HL-60 (cell line): ENCODE data around the gene CEP95.
"Not testable (repeated sequence)": the region's sequence is repeated elsewhere in the genome, so short reads cannot be mapped to it uniquely, and the experiment has no call there.

Experiments used
- DNase-seq, 2 experiments: peaks; one replicate each; pipeline ENCODE4 v3.0.0-alpha.2; 2010 to 2020; ENCODE audit warnings: low read depth in 1 of 2, low spot score in 1 of 2
- H3K27ac ChIP-seq: fragments of 250-450 bp; sonication (Bioruptor Pico); replicated peaks from 2 replicates; pipeline ENCODE4 v1.5.1; 2020; ENCODE audit warnings: mild to moderate bottlenecking, moderate library complexity
- H3K27me3 ChIP-seq: fragments of 250-450 bp; sonication (Bioruptor Pico); 2 replicates; pipeline ENCODE4 v1.5.1; 2021; ENCODE audit warnings: mild to moderate bottlenecking, moderate library complexity; ENCODE audit not compliant: insufficient read depth, poor library complexity, severe bottlenecking
- H3K4me3 ChIP-seq: replicated peaks from 2 replicates; pipeline ENCODE4 v1.5.1; 2011; ENCODE audit warnings: mild to moderate bottlenecking, control low read depth, low read length; ENCODE audit not compliant: insufficient read depth
- GABPA ChIP-seq: IDR thresholded peaks from 2 replicates; pipeline ENCODE4 v1.6.1; 2012; ENCODE audit warnings: low read depth
- POLR2AphosphoS5 ChIP-seq: IDR thresholded peaks from 2 replicates; pipeline ENCODE4 v1.6.1; 2012; ENCODE audit warnings: low read depth
- REST ChIP-seq: IDR thresholded peaks from 2 replicates; pipeline ENCODE4 v1.6.1; 2012; ENCODE audit warnings: low read depth; ENCODE audit not compliant: insufficient replicate concordance
- SPI1 ChIP-seq: IDR thresholded peaks from 2 replicates; pipeline ENCODE4 v1.6.1; 2012; ENCODE audit warnings: low read depth, mild to moderate bottlenecking, borderline replicate concordance
- TF ChIP-seq, protein P1 (sequence below): IDR thresholded peaks from one replicate; pipeline ENCODE4 v1.5.1; 2011; ENCODE audit warnings: low read length, control low read depth, inconsistent platforms; ENCODE audit not compliant: insufficient read depth

Gene CEP95

GRCh38 chr17:64459284-64459747 is 47.5 kb upstream of the CEP95 start:
- H3K27ac ChIP-seq: no peak overlapping the region
- H3K4me3 ChIP-seq: no peak overlapping the region
- H3K27me3 ChIP-seq: no peaks in the 10 kb centered on the region
- no peak for TF ChIP-seq REST
- TF ChIP-seq, protein P1, sequence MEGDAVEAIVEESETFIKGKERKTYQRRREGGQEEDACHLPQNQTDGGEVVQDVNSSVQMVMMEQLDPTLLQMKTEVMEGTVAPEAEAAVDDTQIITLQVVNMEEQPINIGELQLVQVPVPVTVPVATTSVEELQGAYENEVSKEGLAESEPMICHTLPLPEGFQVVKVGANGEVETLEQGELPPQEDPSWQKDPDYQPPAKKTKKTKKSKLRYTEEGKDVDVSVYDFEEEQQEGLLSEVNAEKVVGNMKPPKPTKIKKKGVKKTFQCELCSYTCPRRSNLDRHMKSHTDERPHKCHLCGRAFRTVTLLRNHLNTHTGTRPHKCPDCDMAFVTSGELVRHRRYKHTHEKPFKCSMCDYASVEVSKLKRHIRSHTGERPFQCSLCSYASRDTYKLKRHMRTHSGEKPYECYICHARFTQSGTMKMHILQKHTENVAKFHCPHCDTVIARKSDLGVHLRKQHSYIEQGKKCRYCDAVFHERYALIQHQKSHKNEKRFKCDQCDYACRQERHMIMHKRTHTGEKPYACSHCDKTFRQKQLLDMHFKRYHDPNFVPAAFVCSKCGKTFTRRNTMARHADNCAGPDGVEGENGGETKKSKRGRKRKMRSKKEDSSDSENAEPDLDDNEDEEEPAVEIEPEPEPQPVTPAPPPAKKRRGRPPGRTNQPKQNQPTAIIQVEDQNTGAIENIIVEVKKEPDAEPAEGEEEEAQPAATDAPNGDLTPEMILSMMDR: no peak
- TF ChIP-seq SPI1: no peak
- no peak for TF ChIP-seq POLR2AphosphoS5
- TF ChIP-seq GABPA: no peak
- no peak for DNase-seq

GRCh38 chr17:64459818-64460217 is 47.0 kb upstream of the CEP95 start:
- not testable (repeated sequence) for H3K4me3 ChIP-seq, DNase-seq, H3K27me3 ChIP-seq, H3K27ac ChIP-seq

DNA sequence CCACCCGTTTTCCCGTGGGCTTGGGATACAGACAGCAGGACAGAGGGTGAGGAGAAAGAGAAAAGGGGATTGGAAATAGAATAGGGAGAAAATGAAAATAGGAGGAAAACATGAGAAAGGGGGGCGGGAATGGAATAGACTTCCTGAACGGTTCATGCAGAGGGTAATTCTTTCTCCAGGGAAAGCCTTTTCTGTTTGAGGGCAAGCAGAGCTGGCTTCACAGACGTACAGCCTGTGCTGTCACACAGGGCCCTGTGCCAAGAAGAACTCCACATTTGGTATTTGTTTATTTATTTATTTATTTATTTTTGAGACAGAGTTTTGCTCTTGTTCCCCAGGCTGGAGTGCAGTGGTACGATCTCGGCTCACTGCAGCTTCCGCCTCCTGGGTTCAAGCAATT is 45.8 kb upstream of the CEP95 start:
- Histone ChIP-seq H3K27me3 (no peaks in the 10 kb centered on the region), H3K27ac (no peak overlapping the region), H3K4me3 (no peak overlapping the region)
- TF ChIP-seq POLR2AphosphoS5: no peak
- TF ChIP-seq SPI1: no peak
- TF ChIP-seq REST: no peak
- no peak for TF ChIP-seq GABPA
- TF ChIP-seq, protein P1: no peak
- no peak for DNase-seq

DNA sequence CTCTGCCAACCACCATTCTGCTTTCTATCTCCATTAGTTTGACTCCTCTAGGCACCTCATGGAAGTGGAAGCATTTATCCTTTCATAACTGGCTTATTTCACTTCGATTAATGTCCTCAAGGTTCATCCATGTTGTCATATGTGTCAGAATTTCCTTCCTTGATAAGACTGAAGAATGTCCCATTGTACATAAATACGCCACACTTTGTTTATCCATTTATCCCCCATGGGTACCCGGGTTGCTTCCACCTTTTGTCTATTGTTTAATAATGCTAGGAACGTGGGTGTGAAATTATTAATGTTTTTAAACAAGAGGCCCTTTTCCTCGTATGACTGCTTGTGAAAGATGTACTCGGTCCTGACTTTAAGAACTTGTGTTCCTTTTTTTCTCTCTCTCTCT is 45.0 kb upstream of the CEP95 start:
- DNase-seq: no peak
- H3K4me3 ChIP-seq: no peak overlapping the region
- H3K27ac ChIP-seq: no peak overlapping the region
- H3K27me3 ChIP-seq: no peaks in the 10 kb centered on the region
- TF ChIP-seq SPI1 (no peak), POLR2AphosphoS5 (no peak)

DNA sequence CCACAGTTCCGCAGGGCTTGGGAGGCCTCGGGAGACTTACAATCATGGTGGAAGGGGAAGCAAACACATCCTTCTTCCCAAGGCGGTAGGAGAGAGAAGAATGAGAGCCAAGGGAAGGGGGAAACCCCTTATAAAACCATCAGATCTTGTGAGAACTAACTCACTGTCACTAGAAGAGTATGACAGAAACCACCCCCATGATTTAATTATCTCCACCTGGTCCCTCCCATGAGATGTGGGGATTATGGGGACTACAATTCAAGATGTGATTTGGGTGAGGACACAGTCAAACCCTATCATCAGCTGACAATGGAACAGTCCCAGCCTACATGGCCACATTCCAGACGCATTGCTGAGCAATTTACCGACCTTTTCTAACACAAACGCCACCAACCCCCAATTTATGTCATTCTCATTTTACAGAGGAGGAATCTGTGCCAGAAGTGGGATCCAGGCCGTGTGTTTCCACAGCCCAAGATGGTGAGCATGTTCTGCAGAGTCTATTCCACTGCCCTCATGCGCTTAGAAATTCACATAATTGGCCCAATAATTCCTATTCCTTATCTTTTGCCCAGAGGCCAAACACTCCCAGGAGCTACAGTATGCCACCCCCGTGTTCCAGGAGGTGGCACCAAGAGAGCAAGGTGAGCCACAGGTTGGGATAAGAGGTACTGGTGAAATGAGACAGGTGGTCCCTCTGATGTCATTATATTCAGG is 40.6 kb upstream of the CEP95 start:
- Histone ChIP-seq H3K27ac (no peak overlapping the region), H3K4me3 (no peak overlapping the region), H3K27me3 (no peaks in the 10 kb centered on the region)
- DNase-seq: no peak
- TF ChIP-seq POLR2AphosphoS5 (no peak), REST (no peak), SPI1 (no peak), GABPA (no peak)
- TF ChIP-seq, protein P1: no peak

DNA sequence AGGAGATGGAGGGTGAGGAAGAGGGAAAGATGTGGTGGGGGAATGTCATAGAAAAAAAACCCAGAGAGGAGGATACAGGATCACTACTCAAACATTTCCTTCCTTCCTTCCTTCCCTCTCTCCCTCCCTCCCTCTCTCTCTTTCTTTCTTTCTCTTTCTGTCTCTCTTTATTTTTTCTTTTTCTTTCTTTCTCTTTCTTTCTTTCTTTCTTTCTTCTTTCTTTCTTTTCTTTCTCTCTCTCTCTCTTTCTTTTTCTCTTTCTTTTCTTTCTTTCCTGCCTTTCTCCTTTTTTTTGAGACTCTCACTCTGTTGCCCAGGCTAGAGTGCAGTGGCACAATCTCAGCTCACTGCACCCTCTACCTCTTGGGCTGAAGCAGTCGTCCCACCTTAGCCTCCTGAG is 39.9 kb upstream of the CEP95 start:
- not testable (repeated sequence) for DNase-seq, H3K27me3 ChIP-seq, H3K27ac ChIP-seq, H3K4me3 ChIP-seq
